ENCODE data around the gene TRIM62.
"Not testable (repeated sequence)": the region's sequence is repeated elsewhere in the genome, so short reads cannot be mapped to it uniquely, and the experiment has no call there.

TRIM62 gene

GRCh38 chr1:33131191-33131590 lies 50.7 kb downstream of the TRIM62 start:
- no peak for FAIRE-seq

- no peak for FAIRE-seq
Observed at GRCh38 chr1:33130297-33130696, 51.5 kb downstream of the TRIM62 start.

GRCh38 chr1:33128781-33129180 lies 53.1 kb downstream of the TRIM62 start:
- FAIRE-seq, result no peak

- peak; percentile 66 for FAIRE-seq
Observed at GRCh38 chr1:33127001-33127823, 54.6 kb downstream of the TRIM62 start.

- no peak for FAIRE-seq
Observed at GRCh38 chr1:33126411-33127000, 55.3 kb downstream of the TRIM62 start.

GRCh38 chr1:33124647-33125046 lies 57.2 kb downstream of the TRIM62 start:
- FAIRE-seq, result not testable (repeated sequence)

GRCh38 chr1:33123266-33123665 lies 58.6 kb downstream of the TRIM62 start:
- FAIRE-seq, result no peak

- no peak for FAIRE-seq
Observed at GRCh38 chr1:33122483-33123178, 59.2 kb downstream of the TRIM62 start.

GRCh38 chr1:33121728-33122127 lies 60.1 kb downstream of the TRIM62 start:
- FAIRE-seq, result no peak

- no peak for FAIRE-seq
Observed at GRCh38 chr1:33120436-33121231, 61.2 kb downstream of the TRIM62 start.

- FAIRE-seq, result no peak
Observed at GRCh38 chr1:33119532-33120217, 62.2 kb downstream of the TRIM62 start.

GRCh38 chr1:33119050-33119449 lies 62.8 kb downstream of the TRIM62 start:
- FAIRE-seq, result no peak

- no peak for FAIRE-seq
Observed at GRCh38 chr1:33118274-33118673, 63.6 kb downstream of the TRIM62 start.

GRCh38 chr1:33117440-33118085 lies 64.3 kb downstream of the TRIM62 start:
- no peak for FAIRE-seq

- FAIRE-seq, result no peak
Observed at GRCh38 chr1:33111965-33112364, 69.9 kb downstream of the TRIM62 start.

- FAIRE-seq, result no peak
Observed at GRCh38 chr1:33110477-33110876, 71.4 kb downstream of the TRIM62 start.

GRCh38 chr1:33100119-33100415 lies 81.8 kb downstream of the TRIM62 start:
- not testable (repeated sequence) for FAIRE-seq

- no peak for FAIRE-seq
Observed at GRCh38 chr1:33099290-33100118, 82.3 kb downstream of the TRIM62 start.

- no peak for FAIRE-seq
Observed at GRCh38 chr1:33098371-33098770, 83.5 kb downstream of the TRIM62 start.

- FAIRE-seq, result no peak
Observed at GRCh38 chr1:33097762-33098161, 84.1 kb downstream of the TRIM62 start.

GRCh38 chr1:33097137-33097611 lies 84.7 kb downstream of the TRIM62 start:
- no peak for FAIRE-seq

Measured in G401.6 (cell line).